ENCODE data around the gene REELD1.

Gene REELD1

GRCh38 chr4:146229406-146229805, 15.1 kb downstream of the REELD1 start:
- DNase-seq = peak; percentile 46

GRCh38 chr4:146232131-146232722, 17.9 kb downstream of the REELD1 start:
- DNase-seq = peak; percentile 18

GRCh38 chr4:146235654-146236177, 21.4 kb downstream of the REELD1 start:
- no peak for DNase-seq

GRCh38 chr4:146236216-146236615, 21.9 kb downstream of the REELD1 start:
- DNase-seq = no peak

- no peak for DNase-seq
Observed at GRCh38 chr4:146237092-146237491, 22.8 kb downstream of the REELD1 start.

GRCh38 chr4:146238107-146238506, 23.8 kb downstream of the REELD1 start:
- DNase-seq = no peak

GRCh38 chr4:146243141-146243882, 29.0 kb downstream of the REELD1 start:
- peak; percentile 22 for DNase-seq

GRCh38 chr4:146243883-146244277, 29.5 kb downstream of the REELD1 start:
- DNase-seq = no peak

- no peak for DNase-seq
Observed at GRCh38 chr4:146244496-146244895, 30.2 kb downstream of the REELD1 start.

- DNase-seq = peak; percentile 28
Observed at GRCh38 chr4:146245246-146245645, 30.9 kb downstream of the REELD1 start.

- DNase-seq = no peak
Observed at GRCh38 chr4:146245850-146246249, 31.5 kb downstream of the REELD1 start.

GRCh38 chr4:146246381-146246780, 32.0 kb downstream of the REELD1 start:
- no peak for DNase-seq

GRCh38 chr4:146247356-146247755, 33.0 kb downstream of the REELD1 start:
- no peak for DNase-seq

GRCh38 chr4:146252969-146253611, 38.8 kb downstream of the REELD1 start:
- DNase-seq = no peak

GRCh38 chr4:146255463-146255862, 41.1 kb downstream of the REELD1 start:
- no peak for DNase-seq

GRCh38 chr4:146255874-146256273, 41.5 kb downstream of the REELD1 start:
- no peak for DNase-seq

- DNase-seq = no peak
Observed at GRCh38 chr4:146256328-146256727, 42.0 kb downstream of the REELD1 start.

GRCh38 chr4:146257511-146257910, 43.2 kb downstream of the REELD1 start:
- no peak for DNase-seq

GRCh38 chr4:146260521-146260920, 46.2 kb downstream of the REELD1 start:
- no peak for DNase-seq

GRCh38 chr4:146261041-146261440, 46.7 kb downstream of the REELD1 start:
- DNase-seq = no peak

GRCh38 chr4:146263793-146264192, 49.5 kb downstream of the REELD1 start:
- no peak for DNase-seq

GRCh38 chr4:146265950-146266490, 51.7 kb downstream of the REELD1 start:
- DNase-seq = no peak

GRCh38 chr4:146267826-146268225, 53.5 kb downstream of the REELD1 start:
- DNase-seq = no peak

GRCh38 chr4:146269228-146269653, 54.9 kb downstream of the REELD1 start:
- no peak for DNase-seq

Data from OCI-M1 (cell line).